IPS-NIHi11 (cell line): ENCODE results near the gene API5.
A peak's percentile ranks its signal among the peaks of the same experiment; 100 is the strongest.
"Not testable (repeated sequence)": the region's sequence is repeated elsewhere in the genome, so short reads cannot be mapped to it uniquely, and the experiment has no call there.

Experiments
- DNase-seq: peaks from one replicate; pipeline ENCODE4 v3.0.0; 2012; ENCODE audit warnings: mixed read lengths, low spot score

API5 gene

DNA sequence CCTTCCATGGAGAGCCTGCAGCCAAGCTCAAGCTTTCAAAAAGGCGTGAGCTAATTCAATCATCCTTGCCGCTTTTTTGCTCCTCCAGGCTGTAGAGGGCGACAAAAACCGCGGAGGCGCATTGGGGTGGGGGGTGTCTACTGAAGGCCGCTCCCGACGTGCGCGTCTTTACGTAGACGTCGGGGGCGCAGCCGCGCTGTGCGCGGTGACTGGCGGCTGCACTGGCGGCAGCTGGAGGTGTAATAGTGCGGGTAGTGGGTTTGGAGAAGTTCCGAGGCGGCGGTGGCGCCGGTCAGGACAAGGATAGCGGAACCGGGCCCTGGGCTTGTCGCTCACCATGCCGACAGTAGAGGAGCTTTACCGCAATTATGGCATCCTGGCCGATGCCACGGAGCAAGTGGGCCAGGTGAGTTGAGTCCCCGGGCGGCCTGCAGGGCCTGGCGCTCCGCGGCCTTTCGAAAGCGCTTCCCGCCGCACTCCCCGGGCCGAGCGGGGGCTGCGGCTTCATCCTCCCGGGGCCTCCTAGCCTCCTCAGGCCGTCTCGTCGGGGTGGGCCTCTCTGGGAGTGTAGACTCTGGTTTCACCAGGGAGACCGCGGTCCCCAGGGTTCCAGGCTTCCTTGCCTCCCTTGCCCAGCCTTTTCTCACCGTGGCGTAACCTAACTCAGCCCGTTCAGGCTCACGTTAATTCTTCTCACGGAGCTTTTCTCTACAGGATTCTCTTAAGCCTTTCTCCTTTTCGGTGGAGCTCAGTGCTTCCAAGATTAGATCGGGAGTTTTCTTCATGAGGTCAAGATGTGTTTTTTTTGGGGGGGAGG, at the start of gene API5:
TSS of gene API5 (plus strand) at position 206 of the 817 bp plus-strand sequence. CDS start at position 338, 132 bp downstream.
- DNase-seq, result peak; percentile 87

DNA sequence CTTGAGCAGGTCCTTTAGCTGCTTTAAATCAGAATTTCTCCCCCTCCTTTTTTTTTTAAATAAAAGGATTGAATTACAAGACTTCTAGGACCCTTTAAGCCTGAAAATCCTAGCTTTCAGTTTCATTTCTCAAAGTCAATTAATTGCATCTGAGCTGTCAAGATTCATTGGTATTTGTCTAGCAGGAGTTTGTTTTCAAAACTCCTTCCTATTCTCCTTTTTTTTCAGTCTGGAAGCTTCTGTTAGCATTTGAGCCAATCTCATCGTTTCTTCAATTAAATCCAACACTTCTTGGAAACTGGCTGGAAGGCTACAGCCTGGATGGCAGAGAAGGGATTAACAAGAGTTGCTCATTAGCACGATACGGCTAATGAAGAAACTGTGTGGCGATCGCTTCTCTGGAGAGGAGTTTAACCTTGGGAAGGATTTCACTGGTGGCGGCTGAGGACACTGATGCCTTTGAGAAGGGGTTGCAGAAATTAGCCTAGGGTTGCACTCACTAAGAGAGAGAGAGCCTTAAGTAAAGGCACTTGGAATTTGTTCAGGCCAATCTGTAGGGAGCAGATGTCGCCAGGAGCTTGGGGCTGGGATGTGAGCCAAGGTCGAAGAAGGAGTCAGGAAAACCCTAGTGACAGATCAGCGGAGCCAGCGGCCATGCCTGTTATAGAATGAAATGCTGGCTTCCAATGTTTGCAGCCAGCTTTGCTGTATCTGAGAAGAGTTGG, 43.8 kb upstream of the API5 start:
- no peak for DNase-seq

DNA sequence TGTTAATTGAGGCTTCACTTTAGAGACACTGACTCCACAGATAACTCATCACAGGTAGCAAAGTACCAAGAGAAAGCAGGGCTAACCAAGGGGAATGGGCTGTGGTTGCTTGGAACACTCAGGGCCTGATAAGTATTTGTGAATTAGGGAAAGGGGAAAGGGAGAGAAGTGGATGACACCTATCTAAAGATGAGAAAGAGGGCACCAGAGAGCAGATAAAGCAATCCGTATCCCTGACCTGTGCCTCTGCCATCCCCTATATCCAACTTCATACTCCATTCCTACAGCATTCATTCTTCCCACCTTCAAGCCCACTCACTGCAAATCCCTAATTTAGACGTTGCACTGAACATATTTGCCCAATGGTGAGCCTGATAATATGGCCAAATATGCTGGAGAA, 43.0 kb upstream of the API5 start:
- DNase-seq, result peak; percentile 45

DNA sequence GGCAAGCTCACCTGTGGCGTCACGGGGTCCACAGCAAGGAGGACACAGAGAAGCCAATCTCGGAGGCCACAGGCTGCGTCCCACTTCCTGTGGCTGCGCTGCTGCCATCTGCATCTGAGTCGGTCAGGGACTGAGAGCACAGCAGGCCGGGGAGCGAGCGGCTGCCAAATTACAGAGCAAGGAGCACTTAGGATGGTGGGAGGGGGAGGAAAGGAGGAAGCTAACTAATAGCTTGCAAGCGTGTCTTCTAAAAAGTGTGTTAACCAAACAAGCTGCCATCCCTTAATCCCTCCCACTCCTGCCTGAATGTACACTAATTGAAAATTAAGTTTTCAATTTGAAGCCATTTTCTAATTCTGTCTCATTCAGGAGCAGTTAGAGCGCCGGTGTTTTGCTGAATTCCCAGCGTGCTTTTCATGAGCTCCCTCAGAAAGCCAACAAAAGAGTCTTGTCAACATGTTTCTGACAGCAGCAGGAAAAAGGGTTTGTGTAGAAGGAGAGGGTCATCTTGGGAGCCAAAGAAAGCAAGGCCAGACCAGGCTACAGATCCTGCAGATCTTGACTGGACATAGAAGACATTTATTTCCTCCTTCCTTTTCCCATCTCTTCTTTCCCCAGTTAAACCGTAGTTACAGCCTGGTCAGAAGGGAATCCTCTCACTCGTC, 42.4 kb upstream of the API5 start:
- DNase-seq, result peak; percentile 67

DNA sequence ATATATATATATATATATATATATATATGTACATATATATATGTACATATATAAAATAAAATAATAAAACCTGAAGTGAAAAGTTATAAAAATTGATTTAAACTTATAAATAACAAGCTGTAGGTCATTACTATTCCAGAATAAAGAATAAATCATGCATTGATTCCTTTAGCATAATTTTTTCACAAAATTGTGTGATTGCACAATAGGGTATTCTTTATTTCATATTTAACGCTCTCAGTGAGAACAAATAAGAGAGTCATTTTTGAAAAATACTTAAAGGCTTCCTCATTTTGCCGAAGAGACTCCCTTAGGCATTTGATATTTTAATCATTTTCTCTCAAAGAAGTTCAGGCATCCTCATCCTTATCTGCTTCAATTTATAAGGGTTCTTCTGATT, 41.3 kb upstream of the API5 start:
- no peak for DNase-seq

DNA sequence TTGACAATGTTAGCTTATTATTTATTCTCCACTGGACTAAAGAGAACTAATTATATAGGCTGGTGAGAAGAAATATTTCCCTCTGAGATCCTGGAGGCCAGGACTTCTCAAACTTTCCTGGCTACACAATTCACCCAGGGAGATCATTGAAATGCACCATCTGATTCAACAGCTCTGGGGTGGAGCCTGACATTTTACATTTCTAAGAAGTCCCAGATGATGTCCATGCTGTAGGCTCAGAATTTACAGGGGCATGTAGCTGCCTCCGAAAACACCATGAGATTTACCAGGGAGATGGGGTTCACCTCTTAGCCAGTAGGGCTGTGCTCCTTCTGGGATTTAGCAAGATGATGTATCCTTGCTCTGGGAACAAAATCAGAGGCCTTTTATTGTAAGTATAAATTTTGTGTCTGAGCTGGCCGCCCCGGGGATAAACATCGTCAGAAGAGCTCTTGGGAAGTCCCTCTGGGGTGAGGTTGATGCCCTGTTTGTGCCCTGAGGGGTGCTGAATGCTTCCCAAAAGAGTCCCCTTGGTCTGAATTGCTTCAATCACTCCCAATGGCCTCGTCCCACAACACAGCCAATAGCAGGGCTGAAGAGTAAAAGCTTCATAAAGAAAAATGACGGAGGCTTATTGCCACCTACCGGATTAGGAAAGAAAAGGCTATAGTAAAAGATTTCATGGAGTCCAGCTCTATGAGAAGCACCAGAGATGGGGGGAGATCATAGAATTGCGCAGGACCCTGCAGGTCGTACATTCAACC, 33.4 kb upstream of the API5 start:
- DNase-seq, result peak; percentile 49

DNA sequence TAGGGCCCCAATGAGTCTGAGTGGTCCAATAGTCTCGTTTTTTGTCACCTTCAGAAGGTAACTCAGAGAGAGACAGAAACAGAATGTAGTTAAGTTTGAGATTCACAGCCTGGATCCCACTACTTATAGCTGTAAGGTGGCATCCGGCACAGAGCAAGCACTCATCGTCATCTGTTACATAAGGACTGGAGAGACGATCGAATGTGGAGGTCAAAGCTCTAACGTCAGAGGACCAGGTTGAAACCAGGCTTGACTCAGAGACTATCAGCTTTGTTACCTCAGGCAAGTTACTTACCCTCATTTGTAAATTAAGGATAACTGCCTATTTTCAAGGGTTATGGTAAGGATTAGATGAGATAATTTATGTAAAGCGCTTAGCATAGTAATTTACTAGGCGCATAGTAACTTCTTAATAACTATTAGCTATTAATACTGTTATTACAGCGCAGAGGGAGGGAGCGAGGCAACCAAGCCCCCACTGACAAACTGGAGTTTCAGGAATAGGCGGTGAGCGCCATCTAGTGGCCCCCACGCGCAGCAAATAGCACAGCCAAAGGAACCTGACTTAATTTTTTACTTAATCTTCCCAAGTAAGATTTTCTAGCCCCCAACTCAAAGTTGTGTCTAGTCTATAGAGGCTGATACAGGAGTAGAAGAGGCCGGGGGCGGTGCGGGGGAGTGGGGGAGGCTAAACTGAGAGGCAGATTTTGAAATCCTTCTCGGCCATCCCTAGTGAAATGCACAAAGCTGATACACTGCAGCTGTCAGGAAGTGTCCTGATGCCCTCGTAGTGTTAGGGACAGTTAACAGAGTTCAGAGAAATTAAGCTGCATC, 29.0 kb upstream of the API5 start:
- peak; percentile 65 for DNase-seq

DNA sequence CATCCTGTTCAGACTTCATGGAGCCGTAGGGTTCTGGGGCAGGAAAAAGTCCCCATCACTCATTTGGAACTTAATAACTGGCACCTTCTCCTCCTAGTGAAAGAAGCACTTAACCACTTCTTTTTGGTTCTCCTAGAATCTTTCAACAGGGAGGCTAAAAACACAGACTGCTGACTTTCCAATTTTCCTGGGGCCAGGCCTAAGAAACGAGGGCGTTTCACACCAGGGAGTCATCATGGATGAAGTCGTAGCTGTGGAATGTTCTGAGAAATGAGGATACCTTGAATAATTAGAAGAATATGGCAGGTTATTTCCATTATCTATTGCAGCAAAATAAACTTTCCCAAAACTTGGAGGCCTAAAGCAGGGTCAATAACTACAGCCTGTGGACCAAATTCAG, 26.0 kb upstream of the API5 start:
- no peak for DNase-seq

DNA sequence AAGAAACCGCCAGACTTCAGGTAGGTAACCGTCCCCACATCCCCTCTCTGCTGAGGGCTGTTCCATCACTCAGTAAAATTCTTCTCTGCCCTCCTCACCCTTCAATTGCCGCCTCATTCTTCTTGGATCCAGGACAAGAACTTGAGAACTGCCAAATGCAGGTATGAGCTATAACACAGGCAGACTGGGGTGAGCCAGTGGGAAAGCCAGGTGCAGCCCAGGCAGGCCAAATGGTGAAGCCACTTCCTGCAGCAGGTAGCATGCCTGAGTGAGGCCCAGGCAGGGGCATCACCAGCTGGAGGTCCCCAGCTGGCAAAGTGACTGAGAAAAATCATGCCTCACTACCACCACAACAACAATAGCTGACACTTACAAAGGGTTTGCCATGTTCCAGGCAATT, 22.4 kb upstream of the API5 start:
- no peak for DNase-seq

DNA sequence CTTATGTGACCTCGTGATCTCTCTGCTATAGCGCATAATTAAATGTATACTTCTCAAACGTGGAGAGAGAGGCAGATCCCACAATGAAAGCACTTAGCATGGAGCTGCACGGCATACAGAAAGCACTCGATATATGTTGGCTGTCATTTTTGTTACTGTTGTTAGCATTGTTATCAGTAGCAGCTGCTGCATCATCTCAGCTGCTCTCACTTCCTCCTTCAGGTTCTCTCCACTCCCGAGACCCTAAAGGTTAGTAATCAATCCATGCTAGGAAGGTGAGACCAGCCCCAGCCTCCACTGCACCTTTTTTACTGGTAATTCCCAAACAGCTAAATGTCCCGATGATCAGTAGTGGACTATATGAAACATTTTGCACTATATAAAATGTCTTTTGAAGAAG, 13.4 kb upstream of the API5 start:
- DNase-seq, result no peak

DNA sequence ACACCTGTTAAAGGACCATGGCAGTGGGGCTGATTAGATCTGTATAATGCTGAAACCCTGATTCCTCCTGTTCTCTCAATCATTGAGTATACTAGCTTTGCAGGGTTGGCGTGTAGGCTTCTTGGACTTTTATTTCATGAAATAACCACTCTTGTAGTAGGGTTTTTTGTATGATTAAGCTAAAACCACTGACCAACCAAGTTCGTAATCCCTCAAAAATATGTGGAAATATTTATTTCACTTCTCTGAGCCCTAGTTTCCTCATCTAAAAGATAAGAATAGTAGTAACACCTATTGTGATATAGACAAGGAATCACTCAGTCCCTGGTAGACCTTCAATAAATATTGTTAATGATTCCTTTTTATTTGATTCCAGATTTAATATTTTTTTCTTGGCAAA, 4.2 kb downstream of the API5 start:
- no peak for DNase-seq

DNA sequence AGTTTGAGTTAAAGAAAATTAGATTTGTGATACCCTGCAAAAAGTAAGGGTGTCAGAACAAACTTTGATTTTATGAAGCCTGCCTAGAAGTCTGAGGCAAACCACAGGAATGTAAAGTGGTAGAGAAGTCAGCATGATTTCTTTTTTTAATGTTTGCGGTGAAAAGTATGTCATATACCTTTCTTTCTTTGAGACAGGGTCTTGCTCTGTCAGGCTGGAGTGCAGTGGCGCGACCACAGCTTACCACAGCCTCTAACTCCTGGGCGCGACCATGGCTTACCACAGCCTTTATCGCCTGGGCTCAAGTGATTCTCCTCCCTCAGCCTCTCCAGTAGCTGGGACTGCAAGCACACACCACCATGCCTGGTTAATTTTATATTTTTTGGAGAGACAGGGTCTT, 4.7 kb downstream of the API5 start:
- DNase-seq, result no peak

DNA sequence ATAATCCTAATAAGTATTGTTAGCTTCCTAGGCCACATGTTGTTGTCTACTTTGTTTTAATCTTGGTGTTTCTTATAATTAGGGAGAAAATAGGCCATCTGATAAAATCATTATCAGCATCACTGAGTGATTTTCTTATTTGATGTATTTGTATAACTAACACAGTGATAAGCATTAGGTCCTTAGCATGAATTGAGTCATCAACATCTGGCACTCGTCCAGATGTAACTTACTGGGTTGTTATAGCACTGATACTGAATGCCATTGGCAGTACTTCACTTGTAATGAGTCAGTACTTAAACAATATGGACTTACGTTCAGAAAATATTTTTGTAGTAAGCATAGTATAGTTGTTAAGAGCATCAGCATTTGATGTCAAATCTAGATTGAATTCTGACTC, 16.2 kb downstream of the API5 start:
- DNase-seq, result no peak

DNA sequence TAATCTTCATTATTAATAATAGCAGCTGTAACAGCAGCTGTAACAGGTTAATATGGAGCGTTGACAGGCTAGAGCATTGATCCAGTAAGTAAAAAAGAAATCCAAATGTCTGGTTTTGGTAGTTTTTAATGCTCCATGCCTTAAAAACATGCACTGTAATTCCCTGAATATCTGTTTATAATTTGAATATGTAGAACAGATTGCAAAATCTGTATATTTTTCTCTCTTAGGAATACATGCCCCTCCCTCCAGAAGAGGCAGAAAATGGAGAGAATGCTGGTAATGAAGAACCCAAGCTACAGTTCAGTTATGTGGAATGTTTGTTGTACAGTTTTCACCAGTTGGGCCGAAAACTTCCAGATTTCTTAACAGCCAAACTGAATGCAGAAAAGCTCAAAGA, 16.7 kb downstream of the API5 start:
- DNase-seq, result no peak

DNA sequence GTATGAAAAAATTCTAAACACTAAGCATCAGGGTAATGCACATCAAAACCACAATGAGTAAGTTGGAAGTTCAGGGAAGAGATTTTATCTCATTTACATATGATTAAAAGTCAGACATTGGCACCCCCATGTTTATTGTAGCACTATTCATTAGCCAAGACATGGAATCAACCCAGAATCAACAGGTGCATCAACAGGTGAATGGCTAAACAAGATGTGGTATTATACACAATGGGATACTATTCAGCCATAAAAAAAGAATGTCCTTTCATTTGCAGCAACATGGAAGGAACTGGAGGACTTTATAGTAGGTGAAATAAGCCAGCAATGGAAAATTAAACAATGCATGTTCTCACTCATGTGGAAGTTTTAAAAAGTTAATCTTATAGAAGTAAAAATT, 29.4 kb downstream of the API5 start:
- DNase-seq, result no peak

DNA sequence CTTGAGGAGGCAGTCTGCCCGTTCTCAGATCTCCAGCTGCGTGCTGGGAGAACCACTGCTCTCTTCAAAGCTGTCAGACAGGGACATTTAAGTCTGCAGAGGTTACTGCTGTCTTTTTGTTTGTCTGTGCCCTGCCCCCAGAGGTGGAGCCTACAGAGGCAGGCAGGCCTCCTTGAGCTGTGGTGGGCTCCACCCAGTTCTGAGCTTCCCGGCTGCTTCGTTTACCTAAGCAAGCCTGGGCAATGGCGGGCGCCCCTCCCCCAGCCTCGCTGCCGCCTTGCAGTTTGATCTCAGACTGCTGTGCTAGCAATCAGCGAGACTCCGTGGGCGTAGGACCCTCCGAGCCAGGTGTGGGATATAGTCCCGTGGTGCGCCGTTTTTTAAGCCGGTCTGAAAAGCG, 39.6 kb downstream of the API5 start:
- DNase-seq, result not testable (repeated sequence)

DNA sequence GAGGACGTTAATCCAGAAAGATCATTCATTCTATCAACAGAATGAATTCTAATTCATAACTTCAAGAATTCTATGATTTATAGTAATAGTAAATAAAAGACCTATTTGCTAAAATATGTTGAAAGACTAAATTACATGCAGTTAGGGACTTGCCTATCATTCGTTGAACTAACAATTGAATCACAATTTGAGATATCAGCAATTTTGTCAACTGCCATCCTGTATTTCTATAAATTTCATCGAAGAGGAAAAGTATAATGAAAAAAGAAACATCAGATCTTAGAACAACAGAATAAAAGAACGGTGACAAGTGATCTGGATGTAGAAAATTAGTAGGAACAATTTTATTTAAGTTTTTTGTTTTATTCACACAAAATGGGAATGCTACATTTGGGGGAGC, 42.5 kb downstream of the API5 start:
- DNase-seq, result no peak

DNA sequence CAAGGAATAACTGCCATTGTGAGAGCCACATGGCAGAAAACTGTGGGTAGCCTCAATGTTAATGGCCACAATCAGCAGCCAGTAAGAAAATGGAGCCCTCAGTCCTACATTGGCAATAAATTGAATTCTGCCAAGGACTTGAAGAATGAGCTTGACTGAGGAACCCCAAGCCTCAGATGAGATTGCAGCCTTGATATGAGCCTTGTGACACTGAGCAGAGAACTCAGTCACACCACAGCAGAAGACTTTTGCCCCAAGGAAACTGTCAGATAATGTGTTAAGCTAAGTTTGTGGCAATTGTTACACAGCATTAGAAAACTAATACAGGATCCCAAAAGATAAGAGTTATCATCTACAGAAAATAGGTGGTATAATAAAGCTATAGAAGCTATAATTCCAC, 44.5 kb downstream of the API5 start:
- no peak for DNase-seq

DNA sequence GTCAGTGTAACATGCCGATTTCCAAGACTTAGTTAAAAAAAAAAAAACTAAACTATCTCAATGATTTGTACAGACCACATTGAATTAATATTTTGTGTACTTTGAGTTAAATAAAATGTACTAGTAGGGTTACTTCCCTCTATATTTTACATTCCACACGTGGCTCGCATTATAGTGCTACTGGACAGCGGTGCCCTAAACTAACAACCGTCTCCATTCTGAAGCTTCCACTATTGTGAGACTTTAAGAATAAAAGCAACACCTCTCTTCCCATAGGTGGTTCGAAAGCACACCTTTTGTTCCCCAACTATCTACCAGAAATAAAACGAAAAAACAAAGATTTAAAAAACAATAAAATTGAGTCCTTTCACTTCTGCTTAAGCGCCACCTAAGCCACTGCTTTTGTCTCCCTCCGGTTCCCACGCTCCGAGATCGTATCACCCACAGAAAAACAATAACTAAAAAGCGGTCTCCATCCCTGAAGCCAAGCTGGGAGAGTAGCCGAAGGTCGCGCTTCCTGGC, 46.5 kb downstream of the API5 start:
- DNase-seq, result no peak

DNA sequence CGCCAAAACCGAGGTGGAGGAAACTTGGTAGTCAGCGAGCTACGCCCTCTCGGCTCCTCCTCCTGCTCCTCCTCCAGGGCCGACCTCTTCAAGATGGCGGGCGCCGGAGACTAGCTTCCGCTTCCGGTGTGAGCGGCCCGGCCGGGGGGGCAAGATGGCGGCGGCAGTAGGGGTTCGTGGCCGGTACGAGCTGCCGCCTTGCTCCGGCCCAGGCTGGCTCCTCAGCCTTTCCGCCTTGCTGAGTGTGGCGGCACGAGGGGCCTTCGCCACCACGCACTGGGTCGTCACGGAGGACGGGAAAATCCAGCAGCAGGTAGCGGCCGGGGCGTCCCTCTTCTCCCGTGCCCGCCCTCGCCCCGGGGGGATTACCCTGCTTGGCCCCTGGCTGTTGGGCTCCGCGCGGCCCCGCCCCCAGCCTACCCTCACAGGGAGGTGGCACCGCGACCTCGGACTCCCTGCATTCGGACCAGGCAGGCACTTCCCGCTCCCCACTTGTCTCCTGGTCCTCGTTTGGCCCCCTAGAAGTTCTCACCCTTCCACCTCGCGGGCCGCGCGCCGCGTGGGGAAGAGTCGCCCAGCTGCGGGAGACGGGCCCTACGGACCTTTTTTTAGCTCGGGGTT, 47.1 kb downstream of the API5 start, which contains the start of gene TTC17:
TSS of gene TTC17 (plus strand) at position 120 of the 621 bp plus-strand sequence. CDS start at position 155, 35 bp downstream.
- peak; percentile 93 for DNase-seq
